Activated CD4-positive, alpha-beta T cell treated with anti-CD3 and anti-CD28 coated beads, Interleukin-2, Interleukin-6, amounts not matched to agents 100 ng/mL and 50 ng/mL, durations not matched to agents 16 hours and 8 hours (primary cell): ENCODE results near the gene SNAI3.

Source experiments
- DNase-seq: peaks from one replicate; pipeline ENCODE4 v3.0.0-alpha.2; 2020

Gene SNAI3

GRCh38 chr16:88686439-88687253, at the start of gene SNAI3:
Gene SNAI3 (minus strand): TSS chr16:88686507. CDS start chr16:88686406, 101 bp downstream.
- DNase-seq: peak; percentile 86

GRCh38 chr16:88736088-88736487, 49.8 kb upstream of the SNAI3 start:
- DNase-seq: no peak

- no peak for DNase-seq
Observed at GRCh38 chr16:88735616-88736015, 49.3 kb upstream of the SNAI3 start.

- no peak for DNase-seq
Observed at GRCh38 chr16:88735121-88735520, 48.8 kb upstream of the SNAI3 start.

- no peak for DNase-seq
Observed at GRCh38 chr16:88734361-88734728, 48.0 kb upstream of the SNAI3 start.

GRCh38 chr16:88733630-88734360, 47.5 kb upstream of the SNAI3 start:
- DNase-seq: no peak

GRCh38 chr16:88732961-88733294, 46.6 kb upstream of the SNAI3 start:
- no peak for DNase-seq

- no peak for DNase-seq
Observed at GRCh38 chr16:88732172-88732960, 46.1 kb upstream of the SNAI3 start.

- DNase-seq: no peak
Observed at GRCh38 chr16:88731699-88732098, 45.4 kb upstream of the SNAI3 start.

GRCh38 chr16:88730632-88731607, 44.6 kb upstream of the SNAI3 start:
- no peak for DNase-seq

- no peak for DNase-seq
Observed at GRCh38 chr16:88727871-88728270, 41.6 kb upstream of the SNAI3 start.

- no peak for DNase-seq
Observed at GRCh38 chr16:88726981-88727380, 40.7 kb upstream of the SNAI3 start.

GRCh38 chr16:88726408-88726749, 40.1 kb upstream of the SNAI3 start:
- no peak for DNase-seq

GRCh38 chr16:88725609-88726407, 39.5 kb upstream of the SNAI3 start:
- no peak for DNase-seq

- DNase-seq: no peak
Observed at GRCh38 chr16:88724855-88725555, 38.7 kb upstream of the SNAI3 start.

GRCh38 chr16:88723911-88724310, 37.6 kb upstream of the SNAI3 start:
- no peak for DNase-seq

- no peak for DNase-seq
Observed at GRCh38 chr16:88723507-88723887, 37.2 kb upstream of the SNAI3 start.

GRCh38 chr16:88722784-88723506, 36.6 kb upstream of the SNAI3 start:
- no peak for DNase-seq

- no peak for DNase-seq
Observed at GRCh38 chr16:88721815-88722755, 35.8 kb upstream of the SNAI3 start.
